A549 (cell line): ENCODE measurements around the gene SPTLC3.

ENCODE experiments used
- EP300 ChIP-seq, 2 experiments: fragments of >200 bp; sonication (Bioruptor Twin); formaldehyde crosslinking; IDR thresholded peaks; 2 replicates in 1 of 2; 3 replicates in 1 of 2; pipeline ENCODE4 v1.6.1; 2016 to 2017
- JUN ChIP-seq, 2 experiments: fragments of >200 bp; sonication (Bioruptor Twin); formaldehyde crosslinking; IDR thresholded peaks; 2 replicates in 1 of 2; 3 replicates in 1 of 2; pipeline ENCODE4 v1.6.1; 2016 to 2017
- REST ChIP-seq: fragments of 200-600 bp; sonication (generic); IDR thresholded peaks from 2 replicates; pipeline ENCODE4 v1.6.1; 2016; ENCODE audit warnings: antibody characterized with exemption, mild to moderate bottlenecking, moderate library complexity

GRCh38 chr20:13041574-13042457, 33.0 kb downstream of the SPTLC3 start:
- no peak for TF ChIP-seq REST
- TF ChIP-seq EP300 (IDR thresholded peaks at IDR 0.05), result no peak
- TF ChIP-seq JUN (IDR thresholded peaks at IDR 0.05), result no peak
